GM18861 (cell line): ENCODE results near the gene RPRML.
"Not testable (repeated sequence)": the region's sequence is repeated elsewhere in the genome, so short reads cannot be mapped to it uniquely, and the experiment has no call there.

Experiments used
- ATAC-seq: cut with Tn5 transposase; IDR thresholded peaks from one replicate; pipeline ENCODE4 v1.9.1; 2021; ENCODE audit not compliant: unreplicated experiment

RPRML gene

GRCh38 chr17:46976626-46977270 lies 2.3 kb downstream of the RPRML start:
- no peak for ATAC-seq

- ATAC-seq = no peak
Measured at GRCh38 chr17:46975287-46975686, 3.8 kb downstream of the RPRML start.

DNA sequence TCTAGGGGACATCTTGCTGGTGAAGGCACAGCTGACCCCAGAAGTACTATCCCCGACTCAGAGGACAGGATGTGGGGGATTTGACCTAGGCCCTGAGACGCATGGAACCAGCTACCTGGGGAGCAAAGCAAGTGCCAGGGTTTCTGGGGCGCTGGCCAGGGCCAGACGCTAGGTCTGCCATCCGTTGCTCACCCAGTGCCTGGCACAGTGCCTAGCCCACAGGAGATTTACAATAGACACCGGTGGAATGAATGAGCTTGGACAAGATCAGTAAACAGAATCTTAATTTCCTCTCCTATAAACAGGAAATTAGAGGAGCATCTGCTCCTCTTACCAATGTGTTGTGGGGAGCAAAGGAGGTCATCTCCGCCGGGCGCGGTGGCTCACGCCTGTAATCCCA lies 5.0 kb downstream of the RPRML start:
- ATAC-seq = no peak

DNA sequence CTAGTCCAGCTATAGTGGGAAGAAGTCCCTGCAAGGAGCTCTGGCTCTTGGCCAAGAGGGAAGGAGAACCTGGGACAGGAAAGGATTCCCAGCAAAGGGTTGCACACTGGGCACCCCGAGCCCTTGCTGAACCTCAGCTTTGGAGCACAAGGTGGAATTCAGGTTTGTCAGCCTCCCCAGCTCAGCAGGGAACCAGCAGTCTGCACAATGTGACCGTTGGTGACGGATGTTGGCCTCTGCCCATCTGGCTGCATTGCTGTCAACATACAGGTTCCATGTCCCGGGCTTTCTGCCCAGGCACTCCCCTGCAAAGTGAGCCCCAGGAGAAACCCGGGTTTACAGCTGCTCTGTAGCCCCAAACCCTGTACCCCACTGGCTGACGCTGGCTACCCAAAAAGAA lies 6.7 kb downstream of the RPRML start:
- no peak for ATAC-seq

- no peak for ATAC-seq
Measured at GRCh38 chr17:46971647-46972300, 7.3 kb downstream of the RPRML start.

DNA sequence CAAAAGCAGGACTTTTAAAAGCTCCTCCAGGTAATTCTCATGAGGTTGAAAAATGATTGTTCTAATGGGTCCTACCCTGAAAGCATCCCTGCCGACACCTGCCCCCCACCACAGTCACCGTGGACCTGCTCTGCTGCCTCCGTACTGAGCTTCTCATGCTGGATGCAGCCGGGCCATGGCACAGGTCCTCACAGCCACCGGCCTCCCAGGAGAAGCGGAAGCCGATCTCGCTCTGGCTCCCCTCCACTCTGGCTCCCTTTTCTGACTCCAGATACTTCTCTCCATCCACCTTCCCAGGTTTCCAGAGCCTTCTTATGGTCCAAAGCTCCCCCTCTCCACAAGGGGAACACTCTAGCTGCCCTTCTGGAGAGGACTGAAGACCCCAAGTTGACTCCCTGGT lies 10.2 kb downstream of the RPRML start:
- ATAC-seq = no peak

GRCh38 chr17:46968224-46968834 lies 10.7 kb downstream of the RPRML start:
- no peak for ATAC-seq

DNA sequence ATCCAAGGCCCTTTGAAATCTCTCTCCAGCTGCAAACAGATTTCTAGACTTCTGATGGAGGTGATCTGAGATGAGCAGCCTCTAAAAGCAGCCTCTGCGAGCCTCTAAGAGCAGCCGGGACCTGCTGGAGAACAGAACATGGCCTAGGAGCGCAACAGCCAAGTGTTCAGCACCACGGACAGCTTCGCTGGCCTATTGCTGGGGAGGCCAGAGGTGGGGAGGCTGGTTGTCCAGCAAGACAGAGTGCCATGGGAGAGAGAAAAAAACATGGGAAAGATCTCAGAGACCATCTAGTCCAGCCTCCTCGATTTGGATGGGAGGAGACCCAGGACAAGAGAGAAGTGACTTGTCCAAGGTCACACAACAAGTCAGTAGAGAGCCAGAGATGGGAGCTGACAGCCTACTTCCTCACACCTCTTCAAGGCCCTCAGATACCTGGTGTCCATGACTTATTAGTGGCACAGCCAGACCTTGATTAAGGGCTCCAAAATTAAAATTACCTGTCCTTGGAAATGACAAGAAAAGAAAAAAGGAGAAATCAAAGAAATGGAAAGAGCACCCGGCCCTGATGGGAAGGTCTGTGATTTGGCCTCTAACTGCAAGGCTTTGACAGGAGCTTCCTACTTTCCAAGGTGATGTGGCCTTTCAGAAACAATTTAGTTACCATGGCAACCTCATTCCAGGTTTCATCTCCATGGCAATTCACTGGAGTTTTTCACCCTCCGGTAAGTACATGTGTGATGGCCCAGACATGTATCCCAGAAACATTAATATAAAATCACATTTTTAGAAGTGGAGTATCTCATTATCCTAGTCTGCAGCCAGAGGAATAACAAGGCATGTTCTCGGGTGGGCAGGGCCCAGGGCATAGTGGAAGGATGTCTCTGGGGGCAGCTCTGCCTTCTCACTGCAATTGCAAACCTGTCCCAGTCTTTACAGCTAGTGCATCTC lies 14.5 kb downstream of the RPRML start:
- ATAC-seq = no peak

DNA sequence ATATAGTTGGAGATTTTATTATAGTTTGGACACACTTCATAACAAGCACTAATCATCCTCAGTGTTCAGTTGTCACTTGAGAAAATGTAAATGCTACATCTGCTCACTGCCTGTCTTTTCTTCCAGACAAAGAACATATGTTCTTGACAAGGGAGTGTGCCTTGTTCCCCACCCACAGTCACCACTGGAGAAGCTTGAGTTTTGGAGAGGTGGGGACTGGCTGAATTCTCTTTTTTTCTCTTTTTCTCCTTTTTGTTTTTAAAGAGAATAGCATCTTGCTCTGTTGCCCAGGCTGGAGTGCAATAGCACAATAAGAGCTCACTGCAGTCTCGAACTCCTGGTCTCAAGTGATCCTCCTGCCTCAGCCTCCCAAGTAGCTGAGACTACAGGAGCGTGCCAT lies 15.5 kb downstream of the RPRML start:
- no peak for ATAC-seq

GRCh38 chr17:46962374-46962790 lies 16.7 kb downstream of the RPRML start:
- no peak for ATAC-seq

GRCh38 chr17:46960152-46960551 lies 18.9 kb downstream of the RPRML start:
- ATAC-seq = no peak

GRCh38 chr17:46958041-46958591 lies 20.9 kb downstream of the RPRML start:
- no peak for ATAC-seq

GRCh38 chr17:46953191-46953590 lies 25.9 kb downstream of the RPRML start:
- ATAC-seq = not testable (repeated sequence)

DNA sequence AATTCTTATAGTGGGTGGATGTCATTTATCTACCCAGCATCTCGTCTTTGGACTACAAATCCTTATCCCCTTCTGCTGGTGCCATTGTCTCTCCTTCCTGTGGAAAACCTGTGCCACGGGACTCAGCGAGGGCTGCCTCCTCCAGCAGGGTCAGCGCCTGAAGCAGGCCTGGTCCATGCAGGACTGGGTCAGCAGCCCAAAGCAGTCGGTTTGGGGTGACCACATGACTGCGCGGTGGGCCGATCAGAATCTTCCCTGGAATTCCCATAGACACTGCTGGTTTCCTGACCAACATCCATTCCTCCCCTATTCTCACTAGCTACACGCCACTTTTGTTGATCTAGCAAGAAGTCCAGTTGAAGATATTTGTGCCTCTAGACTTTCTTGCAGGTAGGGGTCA lies 26.9 kb downstream of the RPRML start:
- ATAC-seq = no peak

DNA sequence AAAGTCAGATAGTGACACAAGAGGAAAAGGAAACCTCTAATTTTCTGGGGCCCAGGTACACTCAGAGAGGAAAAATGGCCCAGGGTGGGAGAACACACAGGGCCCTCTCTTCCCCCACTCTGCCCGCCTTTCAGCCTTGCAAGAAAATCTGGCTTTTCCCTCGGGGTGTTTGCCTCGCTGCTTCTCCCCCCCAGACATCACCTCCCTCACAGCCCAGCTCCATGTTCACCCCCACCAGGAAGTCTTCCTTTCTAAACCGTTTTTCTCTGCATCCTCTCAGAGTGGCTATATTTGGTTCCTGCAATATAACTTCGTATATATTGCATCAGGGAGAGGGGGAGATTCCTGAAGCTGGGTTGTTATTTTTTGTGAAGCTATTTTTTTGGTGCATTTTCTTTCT lies 27.3 kb downstream of the RPRML start:
- no peak for ATAC-seq

DNA sequence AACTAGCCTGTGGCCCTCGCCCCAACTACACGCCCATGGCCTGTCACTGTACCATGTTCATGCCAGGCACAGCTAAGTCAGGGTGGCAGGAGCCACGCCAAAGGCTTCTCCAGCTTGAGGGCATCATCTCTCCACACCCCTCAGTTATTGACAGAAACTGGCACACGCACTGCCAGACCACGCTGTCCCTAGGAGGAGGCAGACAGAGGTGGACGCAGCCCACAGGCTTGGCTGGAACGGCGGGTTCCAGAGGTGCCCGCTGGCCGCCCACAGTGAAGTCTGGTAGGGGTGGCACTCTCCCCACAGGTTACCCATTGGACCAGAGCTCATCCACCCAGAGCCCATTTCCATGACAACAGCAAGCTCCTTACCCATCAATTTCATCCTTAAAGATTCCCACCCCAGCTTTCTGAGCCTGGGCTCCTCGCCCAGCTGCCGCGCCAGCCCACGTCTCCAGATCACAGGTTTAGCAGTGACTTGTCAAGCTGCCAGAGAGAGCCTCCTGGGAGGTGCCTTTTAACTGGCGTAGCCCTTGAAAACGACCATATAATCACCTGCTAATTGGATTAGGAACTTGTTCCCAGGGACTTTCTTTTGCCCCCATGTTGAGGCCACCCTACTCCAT lies 27.9 kb downstream of the RPRML start:
- no peak for ATAC-seq

GRCh38 chr17:46950342-46950996 lies 28.6 kb downstream of the RPRML start:
- no peak for ATAC-seq

DNA sequence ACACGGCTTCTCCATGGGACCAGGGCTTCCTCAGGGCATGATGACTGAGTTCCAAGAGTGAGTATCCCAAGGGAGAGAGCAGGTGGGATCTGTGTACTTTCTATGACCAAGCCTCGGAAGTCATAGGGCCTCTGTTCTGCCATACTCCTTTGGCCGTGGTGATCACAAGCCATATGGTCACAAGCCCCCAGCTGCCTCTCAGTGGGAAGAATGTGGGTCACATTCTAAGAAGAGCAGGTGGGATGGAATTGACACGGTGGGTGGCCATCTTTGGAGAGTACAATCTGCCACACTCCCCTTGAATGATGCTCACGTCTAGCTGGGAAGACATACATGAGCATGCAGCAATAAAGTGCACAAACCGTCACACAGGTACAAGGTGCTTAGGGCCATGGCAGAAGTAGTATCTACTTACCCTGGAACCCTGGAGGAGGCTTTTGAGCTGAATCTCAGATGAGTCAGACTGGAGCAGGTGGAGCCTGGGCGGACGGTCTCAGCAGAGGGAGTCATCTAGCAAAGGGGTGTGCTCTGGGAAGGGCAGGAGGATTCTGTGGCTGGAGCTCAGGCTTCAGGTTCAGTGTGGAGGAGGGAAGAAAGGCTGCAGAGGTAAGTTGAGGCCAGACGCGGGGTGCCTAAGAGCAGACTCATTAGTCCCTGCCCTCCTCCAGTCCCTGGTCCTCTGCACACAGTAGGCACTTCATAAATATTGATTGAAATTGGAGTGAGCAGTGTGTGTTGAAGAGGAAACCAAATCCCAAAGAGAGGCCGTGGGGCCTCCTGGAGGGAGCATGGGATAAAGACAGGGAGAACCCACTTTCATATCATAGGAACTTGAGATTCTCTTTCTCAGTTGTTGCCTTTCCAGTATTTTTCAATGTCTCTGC lies 29.5 kb downstream of the RPRML start:
- no peak for ATAC-seq

GRCh38 chr17:46948544-46948943 lies 30.5 kb downstream of the RPRML start:
- no peak for ATAC-seq
